GM18861 (cell line): ENCODE results near the gene CYP1A2.
"Not testable (repeated sequence)": the region's sequence is repeated elsewhere in the genome, so short reads cannot be mapped to it uniquely, and the experiment has no call there.

ENCODE experiments used
- ATAC-seq: cut with Tn5 transposase; IDR thresholded peaks from one replicate; pipeline ENCODE4 v1.9.1; 2021; ENCODE audit not compliant: unreplicated experiment

The CYP1A2 gene, protein sequence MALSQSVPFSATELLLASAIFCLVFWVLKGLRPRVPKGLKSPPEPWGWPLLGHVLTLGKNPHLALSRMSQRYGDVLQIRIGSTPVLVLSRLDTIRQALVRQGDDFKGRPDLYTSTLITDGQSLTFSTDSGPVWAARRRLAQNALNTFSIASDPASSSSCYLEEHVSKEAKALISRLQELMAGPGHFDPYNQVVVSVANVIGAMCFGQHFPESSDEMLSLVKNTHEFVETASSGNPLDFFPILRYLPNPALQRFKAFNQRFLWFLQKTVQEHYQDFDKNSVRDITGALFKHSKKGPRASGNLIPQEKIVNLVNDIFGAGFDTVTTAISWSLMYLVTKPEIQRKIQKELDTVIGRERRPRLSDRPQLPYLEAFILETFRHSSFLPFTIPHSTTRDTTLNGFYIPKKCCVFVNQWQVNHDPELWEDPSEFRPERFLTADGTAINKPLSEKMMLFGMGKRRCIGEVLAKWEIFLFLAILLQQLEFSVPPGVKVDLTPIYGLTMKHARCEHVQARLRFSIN

DNA sequence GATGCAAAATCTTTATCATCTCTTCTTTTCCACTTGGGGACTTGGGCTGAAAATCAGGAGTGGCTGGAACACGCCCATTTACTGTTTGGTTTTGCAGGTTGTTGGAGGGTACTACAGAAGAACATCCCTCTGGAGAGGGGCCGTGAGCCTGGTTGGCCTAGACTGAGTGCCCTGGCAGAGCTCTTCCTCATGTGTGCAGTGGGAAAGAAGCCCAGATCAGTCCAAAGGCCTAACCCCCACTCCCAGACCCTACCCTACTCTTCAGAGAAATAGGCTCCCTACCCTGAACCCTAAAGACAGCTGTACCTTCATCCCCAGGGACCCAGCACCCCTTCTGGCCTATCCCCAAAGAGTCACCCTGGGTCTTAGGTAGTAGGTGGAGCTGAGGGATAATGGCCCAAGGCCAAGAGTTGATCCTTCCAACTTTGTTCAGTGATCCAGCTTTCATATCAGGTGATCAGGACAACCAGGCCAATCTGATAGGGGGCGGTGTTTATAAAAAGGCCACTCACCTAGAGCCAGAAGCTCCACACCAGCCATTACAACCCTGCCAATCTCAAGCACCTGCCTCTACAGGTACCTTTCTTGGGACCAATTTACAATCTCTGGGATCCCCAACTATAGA is at the start of gene CYP1A2:
TSS of gene CYP1A2 (plus strand) at position 524 of the 625 bp plus-strand sequence. CDS start 894 bp downstream, outside the sequence.
- ATAC-seq: no peak

DNA sequence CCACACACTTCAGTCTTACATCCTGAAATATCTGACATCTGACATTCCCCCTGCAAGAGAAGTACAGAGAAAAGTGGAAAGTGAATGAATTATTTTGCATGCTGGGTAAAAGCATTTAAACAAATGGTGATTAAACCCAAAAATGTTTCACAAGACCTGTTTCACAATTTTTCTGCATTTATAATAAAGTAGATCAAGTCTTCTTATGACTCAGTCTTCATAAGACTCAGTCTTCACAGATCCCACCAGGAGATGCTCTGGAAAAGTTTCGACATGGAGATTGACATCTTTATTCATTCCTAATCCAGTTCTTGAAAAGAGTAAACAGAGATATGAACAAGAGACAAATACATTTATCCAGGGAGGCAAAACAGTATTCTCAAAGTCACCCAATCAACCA is 39.6 kb upstream of the CYP1A2 start:
- ATAC-seq: no peak

DNA sequence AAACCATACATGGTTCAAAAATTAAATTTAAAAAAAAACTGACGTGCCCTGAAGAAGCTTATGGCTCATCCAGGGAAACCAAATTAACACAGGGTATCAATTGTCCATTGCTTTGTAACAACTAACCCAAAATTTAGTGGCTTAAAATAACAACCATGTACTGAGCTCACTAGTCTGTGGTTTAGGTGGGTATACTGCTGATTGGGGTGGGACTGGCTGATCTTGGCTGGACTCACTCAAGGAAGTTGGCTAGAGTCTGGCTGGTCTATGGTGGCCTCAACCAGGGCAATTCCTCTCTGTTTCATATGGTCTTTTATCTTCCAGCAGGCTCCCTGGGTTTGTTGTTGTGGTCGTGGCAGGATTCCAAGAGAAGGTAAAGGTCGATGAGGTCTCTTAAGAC is 38.8 kb upstream of the CYP1A2 start:
- ATAC-seq: no peak

DNA sequence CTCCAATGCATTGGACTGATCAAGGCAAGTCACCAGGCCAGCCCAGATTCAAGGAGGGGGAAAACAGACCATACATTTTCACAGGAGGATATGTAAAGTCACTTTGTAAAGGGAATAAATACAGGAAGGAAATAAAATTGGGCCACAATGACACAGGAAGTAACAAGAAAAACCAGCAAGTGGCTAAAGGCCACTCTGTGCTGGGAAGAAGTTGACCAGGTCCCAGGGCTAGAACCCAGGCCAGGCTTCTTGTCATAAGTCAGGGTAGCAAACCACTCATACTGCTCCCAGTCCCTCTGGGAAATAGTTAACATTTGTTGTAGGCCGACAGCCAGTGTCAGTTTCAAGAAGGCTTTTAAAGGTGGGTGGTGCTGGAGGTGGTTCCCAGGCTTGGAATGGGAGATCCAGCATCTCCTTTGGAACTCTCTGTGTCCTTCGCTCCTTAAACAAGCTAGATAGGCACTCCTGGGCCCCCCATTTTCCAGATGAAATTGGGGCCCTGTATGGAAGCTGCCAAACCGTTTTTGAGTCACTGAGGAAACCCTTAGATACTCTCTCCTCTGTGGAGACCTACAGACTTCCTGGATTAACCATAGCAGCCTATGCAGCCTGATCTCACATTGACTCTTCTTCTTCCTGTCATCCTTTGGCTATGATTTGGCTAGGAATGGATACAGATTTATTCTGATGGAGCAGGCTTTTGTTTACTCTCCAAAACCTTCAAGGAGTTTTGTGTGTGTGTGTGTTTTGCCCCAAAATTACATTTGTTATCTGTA is 38.1 kb upstream of the CYP1A2 start:
- no peak for ATAC-seq

DNA sequence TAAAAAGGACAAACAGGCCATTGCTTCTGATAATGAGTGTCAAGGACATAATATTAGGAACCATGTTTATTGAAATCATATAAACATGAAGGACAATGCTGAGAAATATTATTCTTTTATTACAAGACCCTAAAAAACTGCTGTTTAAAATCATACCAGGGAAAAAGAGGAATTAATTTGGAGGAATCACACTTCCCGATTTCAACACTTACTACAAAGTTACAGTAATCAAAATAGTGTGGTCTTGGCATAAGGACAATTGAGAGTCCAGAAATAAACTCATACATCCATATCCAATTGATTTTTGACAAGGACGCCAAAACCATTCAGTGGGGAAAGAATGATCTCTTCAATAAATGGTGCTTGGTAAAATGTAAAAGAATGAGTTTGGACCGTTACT is 36.3 kb upstream of the CYP1A2 start:
- no peak for ATAC-seq

DNA sequence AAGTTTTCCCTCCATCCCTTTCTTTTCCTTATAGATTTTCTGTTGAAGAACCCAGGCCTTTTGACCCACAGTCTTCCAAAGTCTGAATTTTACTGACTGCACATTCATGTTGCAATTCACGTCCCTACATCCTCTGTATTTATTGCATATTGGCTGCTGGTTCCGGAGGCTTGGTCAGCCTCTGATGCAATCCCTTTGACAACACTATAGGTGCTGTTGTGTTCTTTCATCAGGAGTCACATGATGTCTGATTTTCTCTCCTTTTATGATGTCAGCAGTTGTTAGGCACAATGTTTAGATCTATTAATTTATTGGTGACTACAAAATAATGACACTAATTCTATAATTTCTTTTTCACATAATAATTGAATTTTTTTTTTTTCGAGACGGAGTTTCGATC is 32.0 kb upstream of the CYP1A2 start:
- ATAC-seq: no peak

DNA sequence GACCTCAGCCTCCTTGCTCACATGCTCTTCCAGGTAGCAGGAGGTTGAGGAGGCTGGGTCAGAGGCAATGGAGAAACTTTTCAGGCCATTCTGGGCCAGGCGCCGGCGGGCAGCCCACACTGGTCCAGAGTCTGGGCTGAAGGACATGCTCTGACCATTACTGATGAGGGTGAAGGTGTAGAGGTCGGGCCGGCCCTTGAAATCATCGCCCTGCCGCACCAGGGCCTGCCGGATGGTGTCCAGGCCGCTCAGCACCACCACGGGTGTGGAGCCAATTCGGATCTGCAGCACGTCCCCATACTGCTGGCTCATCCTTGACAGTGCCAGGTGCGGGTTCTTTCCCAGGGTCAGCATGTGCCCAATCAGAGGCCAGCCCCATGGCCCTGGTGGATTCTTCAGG is 26.1 kb upstream of the CYP1A2 start:
- ATAC-seq: no peak

DNA sequence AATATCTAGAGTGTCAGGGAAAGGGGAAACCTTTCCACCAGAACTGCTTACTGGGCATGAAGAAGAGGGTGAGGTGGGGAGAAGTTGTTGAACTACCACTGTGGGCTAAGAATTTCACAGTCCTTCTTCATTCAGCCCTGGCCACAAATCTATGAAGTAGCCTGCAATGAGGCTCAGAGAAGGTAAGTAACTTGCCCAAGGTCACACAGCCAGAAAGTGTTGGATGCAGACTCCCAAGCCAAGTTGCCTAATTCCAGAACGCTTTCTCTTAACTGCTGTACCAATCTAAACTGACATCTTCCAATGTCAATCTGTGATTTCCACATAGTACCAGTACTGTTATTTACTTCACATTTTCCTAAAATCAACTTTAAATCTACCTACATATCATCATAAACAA is 25.5 kb upstream of the CYP1A2 start:
- ATAC-seq: no peak

DNA sequence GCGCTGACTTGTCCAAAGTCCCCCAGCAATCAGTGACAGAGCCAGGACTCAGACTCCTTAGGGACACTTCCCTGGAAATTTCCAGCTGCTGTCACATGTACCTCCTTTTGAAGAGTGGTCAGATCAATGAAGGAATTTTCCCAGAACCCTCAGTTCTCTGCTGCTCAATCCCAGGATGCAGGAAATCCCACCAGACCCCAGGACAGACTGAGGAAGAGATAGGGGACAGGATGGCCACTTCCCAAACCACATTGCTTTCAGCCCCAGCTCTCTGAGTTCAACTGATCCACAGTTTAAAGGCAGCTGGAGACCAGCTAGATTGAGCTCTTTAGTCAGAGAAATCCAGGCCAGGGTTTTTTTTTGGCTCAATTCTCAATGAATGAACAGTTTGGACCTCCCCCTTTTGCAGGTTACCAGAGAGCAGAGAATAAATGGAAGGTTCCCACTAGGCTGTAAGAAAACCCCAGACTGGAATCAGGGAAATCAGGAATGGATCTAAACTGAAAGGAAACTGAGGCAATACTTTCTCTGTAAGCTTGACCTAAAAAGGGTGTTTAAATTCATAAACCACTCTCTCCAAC is 24.8 kb upstream of the CYP1A2 start:
- ATAC-seq: no peak

DNA sequence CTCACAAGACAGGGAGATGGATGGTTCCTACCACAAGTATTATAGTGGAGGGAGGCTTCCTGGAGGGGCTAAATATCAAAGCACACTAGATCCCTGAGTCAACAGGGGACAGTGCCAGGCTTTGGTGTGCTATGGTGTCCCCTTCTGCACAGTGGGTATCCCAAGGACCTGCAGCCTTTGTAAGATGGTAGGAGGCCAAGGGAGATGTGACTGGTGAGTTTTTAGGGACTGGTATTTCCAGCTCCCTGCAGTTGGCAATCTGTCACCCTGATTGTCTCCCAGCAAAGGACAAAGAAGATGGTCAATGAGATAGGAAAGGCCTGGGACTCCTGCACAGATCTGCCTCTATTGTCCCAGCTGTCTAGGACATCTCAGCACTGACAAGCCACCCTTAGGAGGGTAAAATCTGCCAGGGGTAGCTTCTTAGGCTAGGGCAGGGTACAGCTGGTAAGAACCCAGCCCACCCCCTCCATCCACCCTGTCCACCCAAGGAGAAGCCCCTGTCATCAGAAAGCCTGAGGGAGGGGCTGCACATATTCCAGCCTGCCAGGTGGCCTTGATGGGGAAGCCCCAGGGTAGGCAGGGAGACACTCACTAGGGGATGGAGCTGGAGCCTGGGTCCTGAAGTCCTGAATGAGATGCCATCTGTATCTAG is 23.9 kb upstream of the CYP1A2 start:
- ATAC-seq: no peak

DNA sequence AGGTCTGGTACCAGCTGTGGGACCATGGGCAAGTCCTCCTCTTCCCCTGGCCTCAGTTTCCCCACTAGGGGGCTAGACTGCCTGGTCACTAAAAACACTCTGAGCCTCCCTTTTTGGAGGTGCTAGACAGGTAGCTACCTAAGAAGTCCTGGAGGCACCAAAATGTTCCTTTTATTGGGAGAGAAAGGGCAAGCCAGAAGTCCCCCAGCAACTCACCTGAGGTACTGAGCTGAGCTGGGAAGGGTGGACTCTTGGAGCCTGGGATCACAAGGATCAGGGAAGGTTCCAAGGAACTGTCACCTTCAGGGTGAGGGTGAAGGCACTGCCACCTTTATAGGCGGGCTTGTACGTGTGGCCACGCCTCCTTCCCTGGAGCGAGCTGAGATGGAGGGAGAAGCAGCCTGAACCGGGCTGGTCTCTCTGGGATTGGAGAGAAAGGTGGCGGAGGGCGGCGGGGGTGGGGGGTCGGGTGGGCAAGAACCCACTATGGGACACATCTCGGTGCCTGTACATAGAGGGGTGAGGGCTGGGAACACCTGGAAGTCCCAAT is 23.3 kb upstream of the CYP1A2 start, which contains the start of gene CYP1A1:
TSS of gene CYP1A1 (minus strand) at position 304 of the 550 bp plus-strand sequence. CDS start 2,431 bp downstream, outside the sequence.
- ATAC-seq: no peak

DNA sequence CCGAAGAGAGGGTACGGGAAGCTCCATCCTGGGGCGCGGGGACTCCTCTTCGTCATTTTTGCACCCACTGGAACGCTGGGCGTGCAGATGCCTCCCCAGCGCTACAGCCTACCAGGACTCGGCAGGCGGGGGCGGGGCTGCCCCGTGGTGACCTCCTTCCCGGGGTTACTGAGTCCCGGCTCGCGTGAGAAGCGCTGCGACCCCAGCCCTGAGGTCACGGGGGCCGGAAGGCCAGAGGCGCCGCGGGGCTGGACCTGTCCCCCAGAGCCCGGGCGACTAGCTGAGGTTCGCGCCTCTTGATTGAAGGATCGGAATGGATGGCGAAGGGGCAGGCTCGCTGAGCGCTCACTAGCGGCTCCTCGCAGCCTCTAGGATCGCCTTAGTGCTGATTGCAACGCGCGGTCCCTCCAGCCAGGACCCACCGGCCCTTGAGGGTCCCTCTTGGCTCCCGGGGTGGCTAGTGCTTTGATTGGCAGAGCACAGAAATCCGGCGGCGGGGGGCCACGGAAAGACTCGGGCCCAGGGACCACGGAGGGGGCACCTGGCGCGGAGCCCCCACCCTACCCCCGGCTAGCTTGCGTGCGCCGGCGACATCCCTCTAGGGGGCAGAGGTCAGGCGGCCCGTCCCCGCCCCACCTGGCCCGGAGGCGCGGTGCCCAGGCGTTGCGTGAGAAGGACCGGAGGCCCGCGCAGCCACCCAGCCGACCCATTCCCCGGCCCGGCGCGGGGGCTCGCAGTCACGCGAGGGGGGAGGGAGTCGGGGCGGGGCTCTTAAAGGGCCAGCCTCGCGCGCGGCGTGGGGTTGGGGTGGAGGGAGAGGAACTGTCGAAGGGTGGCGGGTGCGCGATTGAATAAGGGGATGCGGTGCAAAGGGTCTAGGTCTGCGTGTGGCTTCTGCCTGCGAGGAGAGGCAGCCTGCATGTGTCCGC is 22.5 kb upstream of the CYP1A2 start:
- no peak for ATAC-seq

DNA sequence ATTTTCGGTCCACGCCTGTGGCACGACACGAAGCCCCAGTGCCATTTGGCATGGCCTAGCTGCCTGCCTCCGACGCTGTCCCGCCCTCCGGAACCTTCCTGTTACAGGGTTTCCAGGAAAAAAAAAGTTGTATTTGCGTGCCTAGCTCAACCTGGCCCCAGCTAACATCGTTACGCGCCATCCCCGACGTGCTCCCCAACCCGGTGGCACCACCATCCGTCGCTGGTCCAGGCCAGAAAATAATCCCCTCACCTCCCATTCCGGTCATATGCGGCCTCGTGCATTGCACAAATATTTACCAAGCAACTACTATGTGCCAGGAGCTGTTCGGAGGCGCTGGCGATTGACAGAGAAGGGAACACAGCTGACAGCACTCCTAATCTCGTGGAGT is 21.9 kb upstream of the CYP1A2 start:
- ATAC-seq: no peak

DNA sequence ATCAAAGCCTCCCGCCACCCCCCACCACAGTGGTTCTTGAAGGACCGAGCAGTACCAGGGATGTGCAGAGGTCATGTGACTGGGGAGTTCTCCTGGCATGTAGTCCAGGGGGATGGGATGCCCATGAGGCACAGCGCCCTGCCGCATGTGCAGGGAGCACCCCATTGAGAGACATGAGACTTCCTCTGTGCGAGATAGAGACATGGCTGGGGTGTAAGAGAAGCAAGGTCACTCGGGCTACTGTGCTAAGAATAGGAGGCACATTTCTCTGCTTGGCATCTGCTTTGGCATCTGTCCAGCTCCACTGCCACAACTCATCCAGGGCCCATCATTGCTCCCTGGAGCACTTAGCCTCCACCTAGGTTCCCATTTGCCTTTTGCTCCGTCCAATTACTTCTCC is 20.9 kb upstream of the CYP1A2 start:
- ATAC-seq: no peak

DNA sequence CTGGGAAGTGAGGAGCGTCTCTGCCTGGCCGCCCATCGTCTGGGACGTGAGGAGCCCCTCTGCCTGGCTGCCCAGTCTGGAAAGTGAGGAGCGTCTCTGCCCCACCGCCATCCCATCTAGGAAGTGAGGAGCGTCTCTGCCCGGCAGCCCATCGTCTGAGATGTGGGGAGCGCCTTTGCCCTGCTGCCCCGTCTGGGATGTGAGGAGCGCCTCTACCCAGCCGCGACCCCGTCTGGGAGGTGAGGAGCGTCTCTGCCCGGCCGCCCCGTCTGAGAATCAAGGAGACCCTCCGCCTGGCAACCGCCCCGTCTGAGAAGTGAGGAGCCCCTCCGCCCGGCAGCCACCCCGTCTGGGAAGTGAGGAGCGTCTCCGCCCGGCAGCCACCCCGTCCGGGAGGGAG is 19.9 kb upstream of the CYP1A2 start:
- ATAC-seq: not testable (repeated sequence)

DNA sequence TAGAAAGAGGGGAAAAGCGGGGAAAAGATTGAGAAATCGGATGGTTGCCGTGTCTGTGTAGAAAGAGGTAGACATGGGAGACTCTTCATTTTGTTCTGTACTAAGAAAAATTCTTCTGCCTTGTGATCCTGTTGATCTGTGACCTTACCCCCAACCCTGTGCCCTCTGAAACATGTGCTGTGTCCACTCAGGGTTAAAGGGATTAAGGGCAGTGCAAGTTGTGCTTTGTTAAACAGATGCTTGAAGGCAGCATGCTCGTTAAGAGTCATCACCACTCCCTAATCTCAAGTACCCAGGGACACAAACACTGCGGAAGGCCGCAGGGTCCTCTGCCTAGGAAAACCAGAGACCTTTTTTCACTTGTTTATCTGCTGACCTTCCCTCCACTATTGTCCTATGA is 19.3 kb upstream of the CYP1A2 start:
- ATAC-seq: not testable (repeated sequence)

DNA sequence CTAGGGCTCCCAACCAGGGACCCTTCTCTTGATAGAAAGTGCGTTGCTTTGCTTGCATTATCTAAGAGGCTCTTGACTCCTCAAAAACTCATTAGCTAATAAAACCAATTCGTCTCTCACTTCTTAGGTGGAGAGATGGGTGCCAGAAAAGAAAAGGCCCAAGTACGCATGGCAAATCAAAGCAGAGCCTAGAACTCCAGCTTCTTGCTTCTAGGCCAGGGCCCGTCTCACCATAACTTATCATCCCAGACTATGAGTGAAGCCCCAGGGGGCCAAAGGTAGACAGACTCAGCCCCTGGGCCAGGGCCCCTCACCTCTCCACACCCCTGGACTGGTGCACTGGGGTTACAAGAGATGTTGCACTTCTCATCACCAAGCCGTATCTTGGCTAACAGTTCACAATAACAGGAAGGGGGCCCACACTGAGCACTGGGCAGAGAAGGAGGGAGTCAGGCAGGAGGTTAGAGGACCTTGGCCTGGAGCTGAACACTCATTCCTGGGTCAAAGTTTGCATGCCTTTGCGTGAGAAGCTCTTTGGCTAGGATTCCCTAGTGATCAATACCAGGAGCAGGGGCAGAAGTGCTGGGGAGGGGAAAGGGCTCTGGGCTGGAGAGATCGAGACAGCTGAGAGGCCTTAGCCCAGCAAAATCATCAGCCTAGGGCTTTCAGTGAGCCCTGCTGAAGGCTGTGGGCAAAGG is 17.9 kb upstream of the CYP1A2 start:
- no peak for ATAC-seq

DNA sequence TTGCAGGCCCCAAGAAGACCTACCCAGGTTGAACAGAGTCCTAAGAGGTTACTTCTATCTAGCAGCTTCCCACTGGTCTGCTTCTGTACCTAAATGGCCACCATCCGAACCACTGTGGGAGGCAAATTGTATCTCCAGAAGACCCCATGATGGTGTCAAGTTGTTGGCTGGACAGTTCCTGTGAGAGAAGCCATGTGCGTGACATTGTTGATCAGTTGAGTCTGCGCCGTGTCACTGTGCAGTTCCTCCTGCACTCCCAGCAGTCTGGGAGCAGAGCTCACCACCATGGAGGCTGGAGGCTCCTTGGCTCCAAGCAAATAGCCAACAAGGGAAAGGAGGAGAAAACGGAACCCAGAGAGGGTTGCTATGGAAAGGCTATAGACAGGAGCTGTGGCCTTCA is 15.8 kb upstream of the CYP1A2 start:
- ATAC-seq: no peak

DNA sequence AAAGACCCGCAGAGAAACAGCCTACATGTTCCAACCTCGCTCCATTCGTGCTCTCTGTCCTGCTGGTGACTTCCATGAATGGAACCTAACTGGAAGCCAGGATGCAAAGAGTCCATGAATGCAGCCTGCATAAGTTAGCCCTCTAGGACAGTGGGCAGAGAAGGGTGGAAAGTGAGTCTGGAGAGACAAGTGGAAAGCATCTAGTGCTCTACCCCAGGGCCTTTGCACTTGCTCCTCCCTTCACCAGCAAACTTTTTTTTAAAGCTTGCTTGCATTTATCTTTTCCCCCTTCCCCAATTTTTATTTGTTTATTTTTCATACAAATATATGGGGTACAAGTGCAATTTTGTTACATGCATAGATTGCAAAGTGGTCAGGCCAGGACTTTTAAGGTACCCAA is 15.4 kb upstream of the CYP1A2 start:
- no peak for ATAC-seq
